ENCODE measurements around the gene GDF11. TPM values are rescaled to one million over a fixed set of nuclear protein-coding genes. Genes with fewer than 3 reads are reported as not detected.

GDF11 gene
- total and polyA plus RNA-seq, 2 donors from 2014 or later = 3.4 to 6.2 TPM

- H3K9ac ChIP-seq (ENCODE audit: low read length in 3 of 3) = peak overlapping the region; percentile 12 to 100 (median 85)
- FAIRE-seq (no peak), DNase-seq (peak; percentile 73 to 87 (median 83))
- peaks cover 5 to 19% (median 6%) of the 10 kb centered on the region in 3 donors for H3K36me3 ChIP-seq (ENCODE audit: control insufficient read depth in 2 of 3, insufficient read depth in 3 of 3, low read length in 3 of 3)
- peak overlapping the region; percentile 77 to 87 (median 79) for H3K4me3 ChIP-seq (ENCODE audit: low read length in 3 of 3)
- TF ChIP-seq CTCF (IDR thresholded peaks at IDR 0.05; ENCODE audit: borderline replicate concordance, extremely low read depth, insufficient read depth) = peak; percentile 11
- H3K9me3 ChIP-seq (ENCODE audit: control insufficient read depth in 2 of 3, insufficient read depth in 1 of 3, low read length in 3 of 3) = no peaks in the 10 kb centered on the region
- H3K27ac ChIP-seq (ENCODE audit: low read depth in 2 of 2, low read length in 2 of 2) = peak overlapping the region; percentile 99
- H3K27me3 ChIP-seq (ENCODE audit: control insufficient read depth, insufficient read depth, low read length) = no peaks in the 10 kb centered on the region
- intact Hi-C loops (cut with DNase I) = no loop called here
- peaks cover 0 to 24% (median 20%) of the 10 kb centered on the region in 3 donors for H3K4me1 ChIP-seq (ENCODE audit: control insufficient read depth in 2 of 3, insufficient read depth in 2 of 3, low read depth in 1 of 3, low read length in 3 of 3)
Observed at GRCh38 chr12:55729819-55730818, 12.8 kb upstream of the GDF11 start.

GRCh38 chr12:55732288-55732687 lies 10.6 kb upstream of the GDF11 start:
- Histone ChIP-seq H3K27me3 (ENCODE audit: control insufficient read depth, insufficient read depth, low read length) (no peaks in the 10 kb centered on the region), H3K36me3 (ENCODE audit: control insufficient read depth in 2 of 3, insufficient read depth in 3 of 3, low read length in 3 of 3) (no peaks in the 10 kb centered on the region), H3K27ac (ENCODE audit: low read depth in 2 of 2, low read length in 2 of 2) (no peak overlapping the region), H3K9ac (ENCODE audit: low read length in 3 of 3) (no peak overlapping the region), H3K9me3 (ENCODE audit: control insufficient read depth in 2 of 3, insufficient read depth in 1 of 3, low read length in 3 of 3) (no peaks in the 10 kb centered on the region), H3K4me1 (ENCODE audit: control insufficient read depth in 2 of 3, insufficient read depth in 2 of 3, low read depth in 1 of 3, low read length in 3 of 3) (peaks cover 0 to 16% (median 16%) of the 10 kb centered on the region in 3 donors), H3K4me3 (ENCODE audit: low read length in 3 of 3) (no peak overlapping the region)
- TF ChIP-seq CTCF (IDR thresholded peaks at IDR 0.05; ENCODE audit: borderline replicate concordance, extremely low read depth, insufficient read depth) = no peak
- no peak for FAIRE-seq
- DNase-seq = no peak
- intact Hi-C loops (cut with DNase I) = no loop called here

GRCh38 chr12:55733021-55733555 lies 9.8 kb upstream of the GDF11 start:
- no peaks in the 10 kb centered on the region for H3K9me3 ChIP-seq (ENCODE audit: control insufficient read depth in 2 of 3, insufficient read depth in 1 of 3, low read length in 3 of 3)
- TF ChIP-seq CTCF (IDR thresholded peaks at IDR 0.05; ENCODE audit: borderline replicate concordance, extremely low read depth, insufficient read depth) = no peak
- FAIRE-seq = no peak

More at GRCh38 chr12:55733021-55733555, 9.8 kb upstream of the GDF11 start:
- no peak overlapping the region for H3K9ac ChIP-seq (ENCODE audit: low read length in 3 of 3)
- intact Hi-C loops (cut with DNase I) = no loop called here
- peaks cover 0 to 19% (median 15%) of the 10 kb centered on the region in 3 donors for H3K4me1 ChIP-seq (ENCODE audit: control insufficient read depth in 2 of 3, insufficient read depth in 2 of 3, low read depth in 1 of 3, low read length in 3 of 3)
- no peak overlapping the region for H3K4me3 ChIP-seq (ENCODE audit: low read length in 3 of 3)
- no peak overlapping the region for H3K27ac ChIP-seq (ENCODE audit: low read depth in 2 of 2, low read length in 2 of 2)
- no peaks in the 10 kb centered on the region for H3K36me3 ChIP-seq (ENCODE audit: control insufficient read depth in 2 of 3, insufficient read depth in 3 of 3, low read length in 3 of 3)
- DNase-seq = no peak
- H3K27me3 ChIP-seq (ENCODE audit: control insufficient read depth, insufficient read depth, low read length) = no peaks in the 10 kb centered on the region

All from kidney (tissue), 14 donors.